Measurements from ENCODE around the gene FEZ2. TPM values are rescaled to one million over a fixed set of nuclear protein-coding genes. Genes with fewer than 3 reads are reported as not detected.
A peak's percentile ranks its signal among the peaks of the same experiment; 100 is the strongest.

FEZ2 gene
- total and polyA plus RNA-seq, 9 of the 15 experiments (the other 6 are each of a cell fraction or from before 2014, with no cell fraction given), result 9.9 to 35.5 (median 20.1) TPM

DNA sequence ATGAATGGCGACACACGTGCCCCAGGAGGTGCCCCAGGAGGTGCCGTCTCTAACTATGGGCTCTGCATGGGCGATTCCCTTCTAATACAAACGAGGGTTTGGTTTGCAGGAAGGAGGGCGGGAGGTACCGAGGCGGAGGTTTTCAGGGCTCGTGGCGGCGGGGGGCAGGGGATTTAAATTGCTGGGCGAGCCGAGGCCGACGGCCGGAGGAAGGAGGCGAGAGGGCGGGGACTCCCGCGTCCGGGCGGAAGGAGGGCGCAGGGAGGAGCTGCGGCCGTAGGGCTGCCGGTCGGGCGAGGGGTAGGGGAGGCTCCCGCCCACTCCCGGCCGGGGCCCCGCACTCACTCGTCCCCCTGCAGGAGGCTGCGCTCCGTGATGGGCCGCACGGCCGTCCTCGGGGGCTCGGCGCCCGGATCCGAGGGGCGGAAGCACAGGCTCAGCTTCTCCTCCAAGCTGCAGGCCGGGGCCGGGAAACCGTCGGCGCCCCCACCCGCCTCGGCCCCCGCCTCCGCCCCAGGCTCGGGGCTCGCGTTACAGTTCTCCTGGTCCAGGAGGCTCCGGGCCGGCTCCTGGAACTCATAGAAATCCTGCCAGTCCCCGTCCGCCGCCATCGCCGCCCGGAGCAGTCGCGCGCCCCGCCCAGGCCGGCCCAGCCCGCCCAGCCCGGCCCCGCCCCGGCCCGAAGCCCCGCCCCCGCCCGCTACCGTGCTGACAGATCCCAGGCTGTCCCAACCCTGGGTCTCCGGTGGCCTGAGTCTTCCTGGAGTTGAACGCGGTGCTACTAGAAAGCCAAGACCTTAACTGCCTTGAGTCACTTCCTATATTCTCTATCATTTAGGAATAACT, at the start of gene FEZ2 (continued):
- TF ChIP-seq, protein P1, sequence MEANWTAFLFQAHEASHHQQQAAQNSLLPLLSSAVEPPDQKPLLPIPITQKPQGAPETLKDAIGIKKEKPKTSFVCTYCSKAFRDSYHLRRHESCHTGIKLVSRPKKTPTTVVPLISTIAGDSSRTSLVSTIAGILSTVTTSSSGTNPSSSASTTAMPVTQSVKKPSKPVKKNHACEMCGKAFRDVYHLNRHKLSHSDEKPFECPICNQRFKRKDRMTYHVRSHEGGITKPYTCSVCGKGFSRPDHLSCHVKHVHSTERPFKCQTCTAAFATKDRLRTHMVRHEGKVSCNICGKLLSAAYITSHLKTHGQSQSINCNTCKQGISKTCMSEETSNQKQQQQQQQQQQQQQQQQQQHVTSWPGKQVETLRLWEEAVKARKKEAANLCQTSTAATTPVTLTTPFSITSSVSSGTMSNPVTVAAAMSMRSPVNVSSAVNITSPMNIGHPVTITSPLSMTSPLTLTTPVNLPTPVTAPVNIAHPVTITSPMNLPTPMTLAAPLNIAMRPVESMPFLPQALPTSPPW (CRISPR knock-in tag; IDR thresholded peaks at IDR 0.05), result peak; percentile 61
- TF ChIP-seq HCFC1 (IDR thresholded peaks at IDR 0.05; ENCODE audit: low read depth, low read length) (peak; percentile 28; the same call in 1 of the 2 replicates), RNF2 (IDR thresholded peaks at IDR 0.05) (no peak), ELF1 (tag; IDR thresholded peaks at IDR 0.05) (peak; percentile 50; the same call in 1 of the 2 replicates), CREM (IDR thresholded peaks at IDR 0.05; ENCODE audit: low read depth) (peak; percentile 51; the same call in 1 of the 2 replicates), HNRNPUL1 (IDR thresholded peaks at IDR 0.05; ENCODE audit: low read length) (no peak), MTA1 (IDR thresholded peaks at IDR 0.05; ENCODE audit: borderline replicate concordance) (no peak), KLF13 (tag; IDR thresholded peaks at IDR 0.05; ENCODE audit: borderline replicate concordance, low read depth) (peak; percentile 43; the same call in 1 of the 2 replicates), KDM4B (IDR thresholded peaks at IDR 0.05; ENCODE audit: borderline replicate concordance in 2 of 2, low read depth in 1 of 2) (no peak), TCF3 (CRISPR knock-in tag; IDR thresholded peaks at IDR 0.05) (no peak)
- TF ChIP-seq, protein P2, sequence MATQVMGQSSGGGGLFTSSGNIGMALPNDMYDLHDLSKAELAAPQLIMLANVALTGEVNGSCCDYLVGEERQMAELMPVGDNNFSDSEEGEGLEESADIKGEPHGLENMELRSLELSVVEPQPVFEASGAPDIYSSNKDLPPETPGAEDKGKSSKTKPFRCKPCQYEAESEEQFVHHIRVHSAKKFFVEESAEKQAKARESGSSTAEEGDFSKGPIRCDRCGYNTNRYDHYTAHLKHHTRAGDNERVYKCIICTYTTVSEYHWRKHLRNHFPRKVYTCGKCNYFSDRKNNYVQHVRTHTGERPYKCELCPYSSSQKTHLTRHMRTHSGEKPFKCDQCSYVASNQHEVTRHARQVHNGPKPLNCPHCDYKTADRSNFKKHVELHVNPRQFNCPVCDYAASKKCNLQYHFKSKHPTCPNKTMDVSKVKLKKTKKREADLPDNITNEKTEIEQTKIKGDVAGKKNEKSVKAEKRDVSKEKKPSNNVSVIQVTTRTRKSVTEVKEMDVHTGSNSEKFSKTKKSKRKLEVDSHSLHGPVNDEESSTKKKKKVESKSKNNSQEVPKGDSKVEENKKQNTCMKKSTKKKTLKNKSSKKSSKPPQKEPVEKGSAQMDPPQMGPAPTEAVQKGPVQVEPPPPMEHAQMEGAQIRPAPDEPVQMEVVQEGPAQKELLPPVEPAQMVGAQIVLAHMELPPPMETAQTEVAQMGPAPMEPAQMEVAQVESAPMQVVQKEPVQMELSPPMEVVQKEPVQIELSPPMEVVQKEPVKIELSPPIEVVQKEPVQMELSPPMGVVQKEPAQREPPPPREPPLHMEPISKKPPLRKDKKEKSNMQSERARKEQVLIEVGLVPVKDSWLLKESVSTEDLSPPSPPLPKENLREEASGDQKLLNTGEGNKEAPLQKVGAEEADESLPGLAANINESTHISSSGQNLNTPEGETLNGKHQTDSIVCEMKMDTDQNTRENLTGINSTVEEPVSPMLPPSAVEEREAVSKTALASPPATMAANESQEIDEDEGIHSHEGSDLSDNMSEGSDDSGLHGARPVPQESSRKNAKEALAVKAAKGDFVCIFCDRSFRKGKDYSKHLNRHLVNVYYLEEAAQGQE (IDR thresholded peaks at IDR 0.05; ENCODE audit: borderline replicate concordance), result no peak
- TF ChIP-seq, protein P2 (CRISPR knock-in tag; IDR thresholded peaks at IDR 0.05; ENCODE audit: low read depth), result no peak
- TF ChIP-seq, protein P3, sequence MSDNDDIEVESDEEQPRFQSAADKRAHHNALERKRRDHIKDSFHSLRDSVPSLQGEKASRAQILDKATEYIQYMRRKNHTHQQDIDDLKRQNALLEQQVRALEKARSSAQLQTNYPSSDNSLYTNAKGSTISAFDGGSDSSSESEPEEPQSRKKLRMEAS (CRISPR knock-in tag; IDR thresholded peaks at IDR 0.05), result peak; percentile 85
- TF ChIP-seq, protein P4, sequence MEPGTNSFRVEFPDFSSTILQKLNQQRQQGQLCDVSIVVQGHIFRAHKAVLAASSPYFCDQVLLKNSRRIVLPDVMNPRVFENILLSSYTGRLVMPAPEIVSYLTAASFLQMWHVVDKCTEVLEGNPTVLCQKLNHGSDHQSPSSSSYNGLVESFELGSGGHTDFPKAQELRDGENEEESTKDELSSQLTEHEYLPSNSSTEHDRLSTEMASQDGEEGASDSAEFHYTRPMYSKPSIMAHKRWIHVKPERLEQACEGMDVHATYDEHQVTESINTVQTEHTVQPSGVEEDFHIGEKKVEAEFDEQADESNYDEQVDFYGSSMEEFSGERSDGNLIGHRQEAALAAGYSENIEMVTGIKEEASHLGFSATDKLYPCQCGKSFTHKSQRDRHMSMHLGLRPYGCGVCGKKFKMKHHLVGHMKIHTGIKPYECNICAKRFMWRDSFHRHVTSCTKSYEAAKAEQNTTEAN (CRISPR knock-in tag; IDR thresholded peaks at IDR 0.05), result 0 out of 2 replicates have a peak, but pooled peaks have one; percentile 50
- TF ChIP-seq, protein P5, sequence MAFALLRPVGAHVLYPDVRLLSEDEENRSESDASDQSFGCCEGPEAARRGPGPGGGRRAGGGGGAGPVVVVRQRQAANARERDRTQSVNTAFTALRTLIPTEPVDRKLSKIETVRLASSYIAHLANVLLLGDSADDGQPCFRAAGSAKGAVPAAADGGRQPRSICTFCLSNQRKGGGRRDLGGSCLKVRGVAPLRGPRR (CRISPR knock-in tag; IDR thresholded peaks at IDR 0.05), result no peak

Measured in K562 (cell line).